ENCODE results near the gene FLNB. TPM values are rescaled to one million over a fixed set of nuclear protein-coding genes. Genes with fewer than 3 reads are reported as not detected.

Gene FLNB
- total and polyA plus RNA-seq, 2 of the 13 experiments (the other 11 are each of a cell fraction or from before 2014, with no cell fraction given): 106 to 130 TPM

GRCh38 chr3:58041826-58042324, 33.7 kb downstream of the FLNB start (continued):
- TF ChIP-seq CEBPZ (IDR thresholded peaks at IDR 0.05; ENCODE audit: low read length) (no peak), DR1 (CRISPR knock-in tag; IDR thresholded peaks at IDR 0.05) (no peak), ZNF850 (CRISPR knock-in tag; conservative IDR thresholded peaks at IDR 0.05) (no peak), ZBTB44 (CRISPR knock-in tag; IDR thresholded peaks at IDR 0.05) (no peak), ATF5 (CRISPR knock-in tag; IDR thresholded peaks at IDR 0.05; ENCODE audit: low read depth) (no peak), NFRKB (IDR thresholded peaks at IDR 0.05) (no peak), ZNF724P (CRISPR knock-in tag; IDR thresholded peaks at IDR 0.05; ENCODE audit: borderline replicate concordance) (no peak), ZNF879 (CRISPR knock-in tag; IDR thresholded peaks at IDR 0.05) (no peak), CHD4 (IDR thresholded peaks at IDR 0.05; ENCODE audit: borderline replicate concordance, low read length) (no peak), ZNF644 (CRISPR knock-in tag; IDR thresholded peaks at IDR 0.05; ENCODE audit: low read depth) (0 out of 2 replicates have a peak, but pooled peaks have one; percentile 12), BORCS8-MEF2B (CRISPR knock-in tag; IDR thresholded peaks at IDR 0.05) (no peak), HMGA1 (CRISPR knock-in tag; conservative IDR thresholded peaks at IDR 0.05) (no peak), SMAD1 (CRISPR knock-in tag; IDR thresholded peaks at IDR 0.05; ENCODE audit: borderline replicate concordance, low read depth) (no peak), SOX5 (CRISPR knock-in tag; IDR thresholded peaks at IDR 0.05; ENCODE audit: borderline replicate concordance) (peak; percentile 78; the same call in 1 of the 2 replicates), ZNF513 (CRISPR knock-in tag; conservative IDR thresholded peaks at IDR 0.05) (no peak), ZNF251 (CRISPR knock-in tag; IDR thresholded peaks at IDR 0.05) (no peak), ZFYVE20 (CRISPR knock-in tag; IDR thresholded peaks at IDR 0.05; ENCODE audit: borderline replicate concordance, low read depth) (no peak), MED1 (CRISPR knock-in tag; IDR thresholded peaks at IDR 0.05) (peak; percentile 71), ZNF737 (CRISPR knock-in tag; IDR thresholded peaks at IDR 0.05; ENCODE audit: borderline replicate concordance) (no peak), NFYB (CRISPR knock-in tag; IDR thresholded peaks at IDR 0.05) (no peak), RARA (CRISPR knock-in tag; IDR thresholded peaks at IDR 0.05) (peak; percentile 59), MIER2 (CRISPR knock-in tag; IDR thresholded peaks at IDR 0.05) (no peak), ZNF431 (CRISPR knock-in tag; IDR thresholded peaks at IDR 0.05; ENCODE audit: borderline replicate concordance, low read depth) (no peak), ZNF10 (CRISPR knock-in tag; IDR thresholded peaks at IDR 0.05; ENCODE audit: borderline replicate concordance, low read depth) (no peak), ZNF772 (CRISPR knock-in tag; IDR thresholded peaks at IDR 0.05) (0 out of 2 replicates have a peak, but pooled peaks have one; percentile 31), SMC3 (IDR thresholded peaks at IDR 0.05; ENCODE audit: low read length) (no peak), MLLT10 (CRISPR knock-in tag; IDR thresholded peaks at IDR 0.05) (no peak)
